Mesenchymal stem cell (in vitro differentiated cells and primary cell): ENCODE data around the gene BIRC5. TPM values are rescaled to one million over a fixed set of nuclear protein-coding genes. Genes with fewer than 3 reads are reported as not detected.

Experiments
- DNase-seq: peaks from one replicate; pipeline ENCODE4 v3.0.0-alpha.2; 2013
- H2AFZ ChIP-seq: one replicate; pipeline ENCODE4 v1.6.1; 2013; ENCODE audit warnings: low read depth, mild to moderate bottlenecking, control low read depth, inconsistent platforms, low read length, moderate library complexity
- H2AK5ac ChIP-seq: 2 replicates; pipeline ENCODE4 v1.6.1; 2013; ENCODE audit warnings: low read length, moderate library complexity, mild to moderate bottlenecking, inconsistent platforms; ENCODE audit not compliant: severe bottlenecking
- H2BK120ac ChIP-seq: one replicate; pipeline ENCODE4 v1.6.1; 2013; ENCODE audit warnings: low read depth, mild to moderate bottlenecking, inconsistent platforms, low read length, moderate library complexity
- H2BK12ac ChIP-seq, 2 experiments: one replicate each; pipeline ENCODE4 v1.6.1; 2013; ENCODE audit warnings: inconsistent platforms in 2 of 2, low read length in 2 of 2, mild to moderate bottlenecking in 2 of 2, moderate library complexity in 2 of 2, control low read depth in 1 of 2
- H2BK15ac ChIP-seq: one replicate; pipeline ENCODE4 v1.6.1; 2013; ENCODE audit warnings: mild to moderate bottlenecking, low read depth, inconsistent platforms; ENCODE audit not compliant: poor library complexity, severe bottlenecking
- H2BK5ac ChIP-seq: 2 replicates; pipeline ENCODE4 v1.6.1; 2013; ENCODE audit warnings: low read depth, mild to moderate bottlenecking, low read length, control low read depth, inconsistent platforms; ENCODE audit not compliant: poor library complexity, severe bottlenecking
- H3K14ac ChIP-seq, 2 experiments: one replicate each; pipeline ENCODE4 v1.6.1; 2013; ENCODE audit warnings: inconsistent platforms in 2 of 2, low read length in 2 of 2, control low read depth in 1 of 2, mild to moderate bottlenecking in 1 of 2, moderate library complexity in 1 of 2
- H3K18ac ChIP-seq, 2 experiments: one replicate each; pipeline ENCODE4 v1.6.1; 2013; ENCODE audit warnings: inconsistent platforms in 2 of 2, low read length in 2 of 2, control low read depth in 1 of 2, low read depth in 1 of 2, mild to moderate bottlenecking in 1 of 2
- H3K23ac ChIP-seq, 2 experiments: one replicate each; pipeline ENCODE4 v1.6.1; 2013; ENCODE audit warnings: inconsistent platforms in 2 of 2, low read length in 2 of 2, mild to moderate bottlenecking in 2 of 2, moderate library complexity in 2 of 2, control low read depth in 1 of 2
- H3K27ac ChIP-seq: 2 replicates; pipeline ENCODE4 v1.5.1; 2013; ENCODE audit warnings: mild to moderate bottlenecking, moderate library complexity, low read length, control low read depth, inconsistent platforms; ENCODE audit not compliant: poor library complexity, severe bottlenecking
- H3K27me3 ChIP-seq, 2 experiments: 2 replicates each; pipeline versions ENCODE4 v1.6.1 to v1.7.0; 2013; ENCODE audit warnings: low read length in 2 of 2, mild to moderate bottlenecking in 2 of 2, moderate library complexity in 2 of 2, control low read depth in 1 of 2, inconsistent platforms in 1 of 2; ENCODE audit not compliant: control insufficient read depth in 1 of 2, insufficient read depth in 1 of 2
- H3K36me3 ChIP-seq, 2 experiments: 2 replicates each; pipeline versions ENCODE4 v1.6.1 to v1.7.0; 2013; ENCODE audit warnings: low read length in 2 of 2, control low read depth in 1 of 2, inconsistent platforms in 1 of 2, low read depth in 1 of 2, mild to moderate bottlenecking in 1 of 2; ENCODE audit not compliant: insufficient read depth in 2 of 2, control insufficient read depth in 1 of 2
- H3K4ac ChIP-seq, 2 experiments: one replicate each; pipeline ENCODE4 v1.6.1; 2013; ENCODE audit warnings: inconsistent platforms in 2 of 2, low read length in 2 of 2, mild to moderate bottlenecking in 2 of 2, moderate library complexity in 2 of 2, control low read depth in 1 of 2, low read depth in 1 of 2
- H3K4me1 ChIP-seq: 2 replicates; pipeline ENCODE4 v1.6.1; 2013; ENCODE audit warnings: low read depth, low read length, control low read depth; ENCODE audit not compliant: control insufficient read depth, insufficient read depth
- H3K4me2 ChIP-seq: 2 replicates; pipeline ENCODE4 v1.6.1; 2013; ENCODE audit warnings: low read length, mild to moderate bottlenecking, inconsistent platforms; ENCODE audit not compliant: poor library complexity, severe bottlenecking
- H3K4me3 ChIP-seq, 2 experiments: 2 replicates each; pipeline versions ENCODE4 v1.5.1 to v1.7.0; 2013; ENCODE audit warnings: low read length in 2 of 2, mild to moderate bottlenecking in 2 of 2, control low read depth in 1 of 2, low read depth in 1 of 2; ENCODE audit not compliant: insufficient read depth in 1 of 2
- H3K79me1 ChIP-seq: replicated peaks from 2 replicates; pipeline ENCODE4 v1.6.1; 2013; ENCODE audit warnings: mild to moderate bottlenecking, control low read depth, low read length, inconsistent platforms; ENCODE audit not compliant: poor library complexity, severe bottlenecking
- H3K9ac ChIP-seq: 2 replicates; pipeline ENCODE4 v1.7.0; 2013; ENCODE audit warnings: mild to moderate bottlenecking, low read length, moderate library complexity
- H3K9me3 ChIP-seq: 2 replicates; pipeline ENCODE4 v1.7.0; 2013; ENCODE audit warnings: mild to moderate bottlenecking, low read length; ENCODE audit not compliant: control insufficient read depth
- H4K8ac ChIP-seq: one replicate; pipeline ENCODE4 v1.6.1; 2013; ENCODE audit warnings: inconsistent platforms, mild to moderate bottlenecking, low read length, moderate library complexity
- H4K91ac ChIP-seq: one replicate; pipeline ENCODE4 v1.6.1; 2013; ENCODE audit warnings: mild to moderate bottlenecking, low read length, inconsistent platforms
- WGBS: methylation state at CpG from one replicate; pipeline ENCODE4 v1.1.7; 2013; ENCODE audit warnings: mixed read lengths; 5-methylcytosine and 5-hydroxymethylcytosine counted together
- polyA plus RNA-seq, 2 experiments: library from polyadenylated mRNA; stranded (reverse); fragments of 200-250 nt; gene quantifications; one replicate each; pipeline ENCODE4 v1.2.3, GENCODE V29; 2013

BIRC5 gene
- polyA plus RNA-seq (2013, experiment 1 of 2) = 8.4 TPM
- polyA plus RNA-seq (2013, experiment 2 of 2) = 6.9 TPM

GRCh38 chr17:78214016-78214705 lies at the start of gene BIRC5:
BIRC5 (plus strand) TSS chr17:78214253; CDS start chr17:78214317, 64 bp downstream.
- Histone ChIP-seq H2AFZ (peak within 1 kb of the TSS; percentile 93), H3K9me3 (no peaks in the 10 kb centered on the region), H3K4ac (no peak within 1 kb of the TSS), H3K36me3 (no peaks in the 10 kb centered on the region), H3K79me1 (peaks cover 11% of the 10 kb centered on the region), H2AK5ac (no peak within 1 kb of the TSS), H4K91ac (peak within 1 kb of the TSS; percentile 89), H3K27me3 (no peaks in the 10 kb centered on the region), H3K27ac (no peak within 1 kb of the TSS), H3K18ac (peak within 1 kb of the TSS; percentile 9 to 78), H3K23ac (no peak within 1 kb of the TSS), H3K14ac (no peak within 1 kb of the TSS), H3K4me3 (peak within 1 kb of the TSS; percentile 76 to 86), H3K4me1 (peaks cover 8% of the 10 kb centered on the region), H2BK15ac (no peak within 1 kb of the TSS), H2BK5ac (no peak within 1 kb of the TSS), H2BK120ac (peak within 1 kb of the TSS; percentile 73), H4K8ac (peak within 1 kb of the TSS; percentile 72), H3K4me2 (peak within 1 kb of the TSS; percentile 100), H2BK12ac (no peak within 1 kb of the TSS), H3K9ac (peak within 1 kb of the TSS; percentile 81)
- 1% methylated on average over 50 of the region's 60 CpGs for WGBS
- peak; percentile 86 for DNase-seq

DNA sequence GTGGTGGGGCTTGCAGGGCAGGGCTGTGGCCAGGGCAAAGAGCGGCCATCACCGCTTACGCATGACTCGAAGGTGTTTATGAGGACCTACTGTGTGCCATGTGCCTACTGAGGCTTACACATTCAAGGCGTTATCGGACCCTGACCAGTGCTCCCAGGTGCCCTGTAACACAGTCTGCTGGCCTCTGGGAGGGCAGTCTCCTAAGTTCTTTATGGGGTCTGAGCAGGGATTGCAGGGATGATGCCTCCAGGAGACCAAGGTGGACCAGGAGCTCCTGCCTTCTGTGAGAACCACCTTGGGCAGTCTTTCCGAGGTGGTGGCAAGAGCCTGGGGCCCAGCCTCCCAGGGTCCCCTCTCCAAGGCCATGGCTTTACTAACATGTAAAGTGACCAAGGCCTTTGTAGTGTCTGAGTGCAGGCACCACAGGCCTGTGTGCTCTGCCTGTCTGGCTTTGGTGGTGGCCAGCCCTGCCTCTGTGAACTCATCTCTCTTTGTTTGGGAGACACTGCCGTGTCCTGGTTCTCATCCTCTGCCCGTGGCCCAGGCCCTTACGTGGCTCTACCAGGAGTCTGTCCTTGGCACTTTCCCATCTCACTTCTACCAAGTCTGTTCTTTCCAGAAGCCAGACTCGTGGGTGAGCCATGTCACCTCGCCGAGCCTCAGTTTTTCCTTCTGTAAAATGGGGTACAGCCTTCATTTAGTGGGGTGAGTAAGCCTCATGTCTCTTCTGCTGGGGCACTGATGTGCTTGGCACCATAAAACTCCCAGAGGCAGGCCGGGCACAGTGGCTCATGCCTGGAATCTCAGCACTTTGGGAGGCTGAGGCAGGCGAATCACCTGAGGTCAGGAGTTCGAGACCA lies 49.1 kb upstream of the BIRC5 start:
- no peak overlapping the region for H3K14ac ChIP-seq
- no peak overlapping the region for H2BK12ac ChIP-seq
- no peak overlapping the region for H3K4me3 ChIP-seq
- peaks cover 0 to 27% of the 10 kb centered on the region in 2 experiments for H3K27me3 ChIP-seq
- WGBS = 95% methylated on average over 14 of the region's 16 CpGs
- no peak overlapping the region for H3K18ac ChIP-seq
- H3K4me1 ChIP-seq = peaks cover 13% of the 10 kb centered on the region
- H3K9ac ChIP-seq = no peak overlapping the region
- H2BK15ac ChIP-seq = no peak overlapping the region
- no peak overlapping the region for H2BK120ac ChIP-seq
- no peak overlapping the region for H3K23ac ChIP-seq
- no peaks in the 10 kb centered on the region for H3K79me1 ChIP-seq
- H3K4ac ChIP-seq = no peak overlapping the region
- no peak overlapping the region for H4K8ac ChIP-seq
- no peaks in the 10 kb centered on the region for H3K9me3 ChIP-seq
- no peak overlapping the region for H4K91ac ChIP-seq
- no peak overlapping the region for H2AK5ac ChIP-seq
- no peak overlapping the region for H2AFZ ChIP-seq
- H3K4me2 ChIP-seq = no peak overlapping the region
- H2BK5ac ChIP-seq = no peak overlapping the region
- no peaks in the 10 kb centered on the region for H3K36me3 ChIP-seq
- DNase-seq = no peak
- H3K27ac ChIP-seq = no peak overlapping the region

GRCh38 chr17:78166416-78166815 lies 47.6 kb upstream of the BIRC5 start:
- Histone ChIP-seq H3K4me1 (peaks cover 14% of the 10 kb centered on the region), H2BK120ac (no peak overlapping the region), H3K27ac (no peak overlapping the region), H4K8ac (no peak overlapping the region), H3K14ac (no peak overlapping the region), H2BK12ac (no peak overlapping the region), H2AK5ac (no peak overlapping the region), H2BK15ac (peak overlapping the region; percentile 13), H2BK5ac (no peak overlapping the region), H3K4ac (no peak overlapping the region), H3K9me3 (no peaks in the 10 kb centered on the region), H3K27me3 (peaks cover 0 to 28% of the 10 kb centered on the region in 2 experiments), H3K4me3 (no peak overlapping the region), H3K79me1 (peaks cover 3% of the 10 kb centered on the region), H3K36me3 (peaks cover 0 to 10% of the 10 kb centered on the region in 2 experiments), H3K23ac (no peak overlapping the region), H2AFZ (no peak overlapping the region), H3K9ac (no peak overlapping the region), H3K18ac (no peak overlapping the region), H3K4me2 (no peak overlapping the region), H4K91ac (no peak overlapping the region)
- no peak for DNase-seq
- 53% methylated on average over 2 of the region's 6 CpGs for WGBS
